Measurements from ENCODE around the gene DYNLRB1. TPM values are rescaled to one million over a fixed set of nuclear protein-coding genes. Genes with fewer than 3 reads are reported as not detected.

The DYNLRB1 gene
- total and polyA plus RNA-seq, 2 experiments from 2014 or later = 103 to 224 TPM

DNA sequence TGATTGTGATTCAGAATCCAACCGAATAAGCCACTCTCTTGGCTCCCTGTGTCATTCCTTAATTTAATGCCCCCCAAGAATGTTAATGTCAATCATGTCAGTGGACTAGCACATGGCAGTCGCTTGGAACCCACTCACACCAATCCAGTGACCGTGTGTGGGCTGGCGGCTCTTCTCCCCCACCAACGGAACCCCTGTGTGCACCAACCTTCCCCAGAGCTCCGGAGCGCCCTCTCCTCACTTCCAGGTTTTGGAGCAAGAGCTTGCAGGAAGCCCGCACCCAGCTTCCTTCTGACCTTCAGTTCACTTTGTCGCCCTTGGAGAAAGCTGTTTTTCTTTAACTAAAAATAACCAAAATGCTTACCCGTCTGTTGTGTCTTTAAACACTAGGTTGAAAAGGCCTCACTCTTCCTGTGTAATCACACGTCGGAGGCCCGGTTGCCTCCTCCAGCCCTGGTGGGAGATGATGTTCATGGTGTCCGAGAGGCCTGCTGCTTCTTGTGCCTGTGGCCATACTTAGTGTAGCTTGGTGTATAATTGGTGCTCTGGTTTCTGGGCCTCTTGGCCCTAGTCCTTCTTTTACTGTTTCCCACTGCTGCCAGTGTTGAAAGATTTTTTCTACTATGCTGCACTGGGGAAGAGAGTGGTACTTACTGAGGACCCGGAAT is 24.5 kb downstream of the DYNLRB1 start:
- TF ChIP-seq EZH2phosphoT487 (IDR thresholded peaks at IDR 0.05; ENCODE audit: low read depth, severe bottlenecking, unreplicated experiment) (no peak), EZH2 (IDR thresholded peaks at IDR 0.05; ENCODE audit: borderline replicate concordance) (no peak)
- TF ChIP-seq, protein P1, sequence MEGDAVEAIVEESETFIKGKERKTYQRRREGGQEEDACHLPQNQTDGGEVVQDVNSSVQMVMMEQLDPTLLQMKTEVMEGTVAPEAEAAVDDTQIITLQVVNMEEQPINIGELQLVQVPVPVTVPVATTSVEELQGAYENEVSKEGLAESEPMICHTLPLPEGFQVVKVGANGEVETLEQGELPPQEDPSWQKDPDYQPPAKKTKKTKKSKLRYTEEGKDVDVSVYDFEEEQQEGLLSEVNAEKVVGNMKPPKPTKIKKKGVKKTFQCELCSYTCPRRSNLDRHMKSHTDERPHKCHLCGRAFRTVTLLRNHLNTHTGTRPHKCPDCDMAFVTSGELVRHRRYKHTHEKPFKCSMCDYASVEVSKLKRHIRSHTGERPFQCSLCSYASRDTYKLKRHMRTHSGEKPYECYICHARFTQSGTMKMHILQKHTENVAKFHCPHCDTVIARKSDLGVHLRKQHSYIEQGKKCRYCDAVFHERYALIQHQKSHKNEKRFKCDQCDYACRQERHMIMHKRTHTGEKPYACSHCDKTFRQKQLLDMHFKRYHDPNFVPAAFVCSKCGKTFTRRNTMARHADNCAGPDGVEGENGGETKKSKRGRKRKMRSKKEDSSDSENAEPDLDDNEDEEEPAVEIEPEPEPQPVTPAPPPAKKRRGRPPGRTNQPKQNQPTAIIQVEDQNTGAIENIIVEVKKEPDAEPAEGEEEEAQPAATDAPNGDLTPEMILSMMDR (IDR thresholded peaks at IDR 0.05; ENCODE audit: poor library complexity) = no peak
- no peaks in the 10 kb centered on the region for H3K36me3 ChIP-seq (replicated peaks; ENCODE audit: insufficient read depth, low read depth)

DNA sequence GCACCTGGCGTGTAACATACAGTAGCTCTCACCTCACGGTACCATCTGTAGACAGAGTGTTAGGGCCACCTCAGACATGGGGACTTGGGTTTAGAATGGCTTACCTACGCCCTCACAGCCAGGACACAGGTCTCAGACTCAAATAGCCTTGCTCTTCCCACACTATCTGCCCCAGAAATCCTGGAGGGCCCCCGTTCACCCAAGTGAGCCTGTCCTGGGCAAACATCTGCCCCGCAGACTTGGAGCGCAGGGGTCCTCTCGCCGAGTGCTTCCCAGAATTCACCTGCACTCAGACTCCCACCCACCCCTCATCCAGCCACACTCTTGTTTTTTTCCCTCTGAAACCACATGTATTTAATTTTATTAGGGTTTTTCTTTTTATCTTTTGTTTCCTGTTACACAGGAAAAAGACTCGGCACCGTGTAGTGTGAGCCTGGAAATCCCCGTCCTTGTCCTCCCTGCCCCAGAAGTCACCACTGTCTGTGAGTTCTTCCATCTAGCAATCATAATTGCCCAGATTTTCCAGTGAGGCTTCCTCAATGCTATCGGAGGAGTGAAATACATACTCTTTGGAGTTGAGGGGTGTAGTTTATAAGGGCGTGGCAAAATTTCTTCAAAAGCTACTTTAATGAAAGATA is 25.2 kb downstream of the DYNLRB1 start:
- no peaks in the 10 kb centered on the region for H3K27me3 ChIP-seq
- no peak overlapping the region for H2AFZ ChIP-seq
- H3K4me3 ChIP-seq = no peak overlapping the region
- H4K20me1 ChIP-seq (ENCODE audit: insufficient read depth, poor library complexity, severe bottlenecking) = no peaks in the 10 kb centered on the region
- H3K9me3 ChIP-seq (ENCODE audit: low read depth) = no peaks in the 10 kb centered on the region
- H3K27ac ChIP-seq = no peak overlapping the region
- TF ChIP-seq EZH2 (IDR thresholded peaks at IDR 0.05; ENCODE audit: borderline replicate concordance) = no peak
- TF ChIP-seq, protein P1 (IDR thresholded peaks at IDR 0.05; ENCODE audit: poor library complexity) = no peak
- no peak for TF ChIP-seq EZH2phosphoT487 (IDR thresholded peaks at IDR 0.05; ENCODE audit: low read depth, severe bottlenecking, unreplicated experiment)
- no peaks in the 10 kb centered on the region for H3K9me2 ChIP-seq (replicated peaks; ENCODE audit: insufficient read depth)
- H3K36me3 ChIP-seq (replicated peaks; ENCODE audit: insufficient read depth, low read depth) = no peaks in the 10 kb centered on the region
- DNase-seq (ENCODE audit: low spot score) = no peak
- H3K4me1 ChIP-seq (ENCODE audit: insufficient read depth) = no peaks in the 10 kb centered on the region
- H3K4me2 ChIP-seq = no peak overlapping the region
- WGBS (ENCODE audit: low lambda C conversion rate, missing lambda C conversion rate) = 89% methylated on average over 13 of the region's 13 CpGs
- H3K79me2 ChIP-seq = no peaks in the 10 kb centered on the region

More for the DNA sequence above, 24.5 kb downstream of the DYNLRB1 start:
- Histone ChIP-seq H3K9me3 (ENCODE audit: low read depth) (no peaks in the 10 kb centered on the region), H4K20me1 (ENCODE audit: insufficient read depth, poor library complexity, severe bottlenecking) (no peaks in the 10 kb centered on the region), H3K4me3 (no peak overlapping the region), H3K9me2 (replicated peaks; ENCODE audit: insufficient read depth) (no peaks in the 10 kb centered on the region), H3K27me3 (no peaks in the 10 kb centered on the region), H3K4me1 (ENCODE audit: insufficient read depth) (no peaks in the 10 kb centered on the region), H3K4me2 (no peak overlapping the region), H3K79me2 (no peaks in the 10 kb centered on the region), H2AFZ (no peak overlapping the region), H3K27ac (no peak overlapping the region)
- 97% methylated on average over 15 of the region's 15 CpGs for WGBS (ENCODE audit: low lambda C conversion rate, missing lambda C conversion rate)
- no peak for DNase-seq (ENCODE audit: low spot score)

DNA sequence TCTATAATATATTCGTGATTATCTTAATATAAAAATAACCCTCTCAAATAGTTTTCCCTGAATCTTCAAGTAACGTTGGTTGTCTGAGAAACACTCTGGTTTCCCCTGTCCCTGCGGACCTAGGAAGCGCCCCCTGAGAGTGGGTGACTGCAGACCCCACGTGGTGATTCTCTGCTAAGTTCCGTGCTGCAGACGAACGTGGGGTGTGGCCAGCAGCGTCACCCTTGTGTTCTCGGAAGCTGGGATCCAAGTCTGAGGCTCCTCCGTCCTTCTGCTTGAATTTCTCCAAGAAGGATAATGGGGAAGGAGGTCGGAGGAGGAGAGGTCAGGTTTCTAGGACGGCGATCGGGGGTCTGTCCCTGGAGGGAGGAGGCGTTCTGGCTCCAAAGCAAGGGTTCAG is 25.7 kb downstream of the DYNLRB1 start:
- no peak for DNase-seq (ENCODE audit: low spot score)
- Histone ChIP-seq H3K4me3 (no peak overlapping the region), H3K27me3 (no peaks in the 10 kb centered on the region), H3K9me2 (replicated peaks; ENCODE audit: insufficient read depth) (no peaks in the 10 kb centered on the region), H3K27ac (no peak overlapping the region), H4K20me1 (ENCODE audit: insufficient read depth, poor library complexity, severe bottlenecking) (no peaks in the 10 kb centered on the region), H3K4me1 (ENCODE audit: insufficient read depth) (no peaks in the 10 kb centered on the region), H2AFZ (no peak overlapping the region), H3K36me3 (replicated peaks; ENCODE audit: insufficient read depth, low read depth) (no peaks in the 10 kb centered on the region), H3K9me3 (ENCODE audit: low read depth) (no peaks in the 10 kb centered on the region), H3K79me2 (no peaks in the 10 kb centered on the region), H3K4me2 (no peak overlapping the region)
- WGBS (ENCODE audit: low lambda C conversion rate, missing lambda C conversion rate) = 91% methylated on average over 16 of the region's 16 CpGs
- TF ChIP-seq EZH2phosphoT487 (IDR thresholded peaks at IDR 0.05; ENCODE audit: low read depth, severe bottlenecking, unreplicated experiment) (no peak), EZH2 (IDR thresholded peaks at IDR 0.05; ENCODE audit: borderline replicate concordance) (no peak)
- TF ChIP-seq, protein P1 (IDR thresholded peaks at IDR 0.05; ENCODE audit: poor library complexity) = no peak

Measured in hepatocyte (in vitro differentiated cells).